Mucosa of rectum (tissue), 2 donors: ENCODE results near the gene AGAP2.
"Not testable (repeated sequence)": the region's sequence is repeated elsewhere in the genome, so short reads cannot be mapped to it uniquely, and the experiment has no call there.

ENCODE experiments used
- H3K27ac ChIP-seq, 2 donors: one replicate each; pipeline ENCODE4 v1.7.0; 2013; ENCODE audit warnings: inconsistent platforms in 2 of 2, low read depth in 2 of 2, low read length in 2 of 2
- H3K27me3 ChIP-seq, 2 donors: one replicate each; pipeline ENCODE4 v1.7.0; 2013; ENCODE audit warnings: low read length in 2 of 2; ENCODE audit not compliant: control insufficient read depth in 2 of 2, insufficient read depth in 2 of 2
- H3K36me3 ChIP-seq, 2 donors: one replicate each; pipeline ENCODE4 v1.7.0; 2013; ENCODE audit warnings: low read length in 2 of 2; ENCODE audit not compliant: control insufficient read depth in 2 of 2, insufficient read depth in 2 of 2
- H3K4me1 ChIP-seq, 2 donors: one replicate each; pipeline ENCODE4 v1.7.0; 2013; ENCODE audit warnings: low read length in 2 of 2, mild to moderate bottlenecking in 1 of 2; ENCODE audit not compliant: control insufficient read depth in 2 of 2, insufficient read depth in 2 of 2
- H3K4me3 ChIP-seq, 2 donors: one replicate each; pipeline ENCODE4 v1.7.0; 2013; ENCODE audit warnings: low read length in 2 of 2
- H3K9ac ChIP-seq, 2 donors: one replicate each; pipeline ENCODE4 v1.7.0; 2013; ENCODE audit warnings: low read length in 2 of 2, low read depth in 1 of 2, mild to moderate bottlenecking in 1 of 2
- H3K9me3 ChIP-seq, 2 donors: one replicate each; pipeline ENCODE4 v1.7.0; 2013; ENCODE audit warnings: low read length in 2 of 2; ENCODE audit not compliant: control insufficient read depth in 2 of 2
- donor health status: healthy.
- donor health status: Normal muscosa, but diverticular disease.

Gene AGAP2

GRCh38 chr12:57717846-57718640, 20.5 kb downstream of the AGAP2 start:
- no peaks in the 10 kb centered on the region for H3K27me3 ChIP-seq
- no peak overlapping the region for H3K9ac ChIP-seq
- no peaks in the 10 kb centered on the region for H3K4me1 ChIP-seq
- H3K27ac ChIP-seq = no peak overlapping the region
- H3K9me3 ChIP-seq = no peaks in the 10 kb centered on the region
- no peak overlapping the region for H3K4me3 ChIP-seq
- peaks cover 47 to 69% of the 10 kb centered on the region in 2 donors for H3K36me3 ChIP-seq

- Histone ChIP-seq H3K36me3 (peaks cover 50 to 69% of the 10 kb centered on the region in 2 donors), H3K4me1 (no peaks in the 10 kb centered on the region), H3K9ac (no peak overlapping the region), H3K4me3 (no peak overlapping the region), H3K27me3 (no peaks in the 10 kb centered on the region), H3K27ac (no peak overlapping the region), H3K9me3 (no peaks in the 10 kb centered on the region)
Observed at GRCh38 chr12:57717131-57717530, 21.4 kb downstream of the AGAP2 start.

- Histone ChIP-seq H3K36me3 (peaks cover 49 to 64% of the 10 kb centered on the region in 2 donors), H3K4me3 (no peak overlapping the region)
Observed at GRCh38 chr12:57716305-57716704, 22.2 kb downstream of the AGAP2 start.

GRCh38 chr12:57715786-57716185, 22.8 kb downstream of the AGAP2 start:
- peaks cover 45 to 60% of the 10 kb centered on the region in 2 donors for H3K36me3 ChIP-seq
- no peak overlapping the region for H3K4me3 ChIP-seq
- H3K9ac ChIP-seq = no peak overlapping the region
- no peaks in the 10 kb centered on the region for H3K27me3 ChIP-seq
- H3K4me1 ChIP-seq = no peaks in the 10 kb centered on the region
- H3K27ac ChIP-seq = no peak overlapping the region
- H3K9me3 ChIP-seq = no peaks in the 10 kb centered on the region

More at GRCh38 chr12:57716305-57716704, 22.2 kb downstream of the AGAP2 start:
- H3K27ac ChIP-seq = no peak overlapping the region
- H3K9me3 ChIP-seq = no peaks in the 10 kb centered on the region
- H3K4me1 ChIP-seq = no peaks in the 10 kb centered on the region
- no peak overlapping the region for H3K9ac ChIP-seq
- no peaks in the 10 kb centered on the region for H3K27me3 ChIP-seq

GRCh38 chr12:57715036-57715748, 23.4 kb downstream of the AGAP2 start:
- H3K27me3 ChIP-seq, H3K9ac ChIP-seq, H3K4me1 ChIP-seq, H3K4me3 ChIP-seq, H3K9me3 ChIP-seq, H3K27ac ChIP-seq: not testable (repeated sequence)
- H3K36me3 ChIP-seq = peaks cover 41 to 54% of the 10 kb centered on the region in 2 donors

GRCh38 chr12:57713209-57713608, 25.3 kb downstream of the AGAP2 start:
- Histone ChIP-seq H3K27ac (no peak overlapping the region), H3K9ac (no peak overlapping the region), H3K36me3 (peaks cover 30 to 35% of the 10 kb centered on the region in 2 donors)

GRCh38 chr12:57712701-57713100, 25.8 kb downstream of the AGAP2 start:
- Histone ChIP-seq H3K9me3 (no peaks in the 10 kb centered on the region), H3K27ac (no peak overlapping the region), H3K36me3 (peaks cover 25 to 30% of the 10 kb centered on the region in 2 donors), H3K27me3 (no peaks in the 10 kb centered on the region), H3K4me1 (no peaks in the 10 kb centered on the region), H3K9ac (no peak overlapping the region), H3K4me3 (no peak overlapping the region)

More at GRCh38 chr12:57713209-57713608, 25.3 kb downstream of the AGAP2 start:
- Histone ChIP-seq H3K4me3 (no peak overlapping the region), H3K9me3 (no peaks in the 10 kb centered on the region), H3K27me3 (no peaks in the 10 kb centered on the region), H3K4me1 (no peaks in the 10 kb centered on the region)

- Histone ChIP-seq H3K4me3 (no peak overlapping the region), H3K36me3 (peaks cover 8 to 28% of the 10 kb centered on the region in 2 donors), H3K9ac (no peak overlapping the region), H3K27me3 (no peaks in the 10 kb centered on the region), H3K27ac (no peak overlapping the region), H3K9me3 (peaks cover 0 to 2% of the 10 kb centered on the region in 2 donors), H3K4me1 (no peaks in the 10 kb centered on the region)
Observed at GRCh38 chr12:57708296-57708695, 30.2 kb downstream of the AGAP2 start.

- H3K27me3 ChIP-seq = no peaks in the 10 kb centered on the region
- H3K9ac ChIP-seq = no peak overlapping the region
- H3K9me3 ChIP-seq = peaks cover 0 to 2% of the 10 kb centered on the region in 2 donors
- no peaks in the 10 kb centered on the region for H3K4me1 ChIP-seq
- no peak overlapping the region for H3K4me3 ChIP-seq
- no peak overlapping the region for H3K27ac ChIP-seq
- peaks cover 8 to 31% of the 10 kb centered on the region in 2 donors for H3K36me3 ChIP-seq
Observed at GRCh38 chr12:57707250-57707649, 31.3 kb downstream of the AGAP2 start.

- Histone ChIP-seq H3K27ac (no peak overlapping the region), H3K4me3 (no peak overlapping the region), H3K9ac (no peak overlapping the region), H3K36me3 (peaks cover 37 to 52% of the 10 kb centered on the region in 2 donors), H3K27me3 (no peaks in the 10 kb centered on the region), H3K9me3 (peaks cover 0 to 2% of the 10 kb centered on the region in 2 donors), H3K4me1 (no peaks in the 10 kb centered on the region)
Observed at GRCh38 chr12:57700317-57700716, 38.2 kb downstream of the AGAP2 start.
